Measurements from ENCODE around the gene NAT9. TPM values are rescaled to one million over a fixed set of nuclear protein-coding genes. Genes with fewer than 3 reads are reported as not detected.

The NAT9 gene
- total and polyA plus RNA-seq, 2 of the 4 experiments (the other 2 are of a cell fraction), result 48.9 to 62.0 TPM

DNA sequence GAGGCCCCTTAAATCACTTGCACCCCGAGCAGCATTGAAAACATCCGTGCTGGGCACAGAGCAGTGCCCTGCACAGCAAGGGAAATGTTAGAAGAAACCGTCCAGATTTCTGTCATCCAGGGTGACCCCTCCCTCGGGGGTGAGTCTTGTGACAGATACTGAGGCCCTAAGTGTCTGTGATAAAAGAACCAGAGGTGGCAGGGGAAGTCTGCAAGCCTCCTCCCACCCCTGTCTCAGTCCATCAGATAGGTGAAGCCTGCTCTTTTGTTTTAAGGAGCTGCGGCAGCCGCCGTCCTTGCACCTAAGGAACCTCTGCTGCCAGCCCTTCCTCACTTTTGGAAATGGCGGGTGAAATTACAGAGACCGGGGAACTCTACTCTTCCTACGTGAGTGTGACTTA is 845 bp upstream of the NAT9 start:
- Histone ChIP-seq H4K20me1 (ENCODE audit: insufficient read depth, low read length) (peaks cover 16% of the 10 kb centered on the region), H4K91ac (ENCODE audit: insufficient read depth, low read depth, low read length) (no peak overlapping the region), H2BK120ac (ENCODE audit: low read depth, low read length) (no peak overlapping the region), H3K36me3 (ENCODE audit: control insufficient read depth, insufficient read depth, low read length) (peaks cover 28% of the 10 kb centered on the region), H3K18ac (ENCODE audit: low read depth, low read length) (no peak overlapping the region), H2BK20ac (ENCODE audit: low read depth, low read length) (no peak overlapping the region), H2BK15ac (ENCODE audit: low read depth, low read length) (no peak overlapping the region), H3K4me2 (ENCODE audit: low read depth, low read length) (peak overlapping the region; percentile 97), H4K5ac (ENCODE audit: low read depth, low read length) (no peak overlapping the region), H2AFZ (replicated peaks; ENCODE audit: low read length, poor library complexity) (peak overlapping the region; percentile 96), H4K8ac (ENCODE audit: low read depth in 2 of 2, low read length in 2 of 2) (peak overlapping the region in 1 of 2 experiments; percentile 70; a peak in 2 of 4 replicates), H3K9me1 (ENCODE audit: insufficient read depth, low read length) (no peaks in the 10 kb centered on the region), H3K4me3 (ENCODE audit: insufficient read depth, low read depth, low read length) (peak overlapping the region; percentile 73), H3K4ac (ENCODE audit: low read depth, low read length) (peak overlapping the region; percentile 40; the same call in 1 of the 2 replicates), H3K9me3 (ENCODE audit: control insufficient read depth, insufficient read depth, low read length) (no peaks in the 10 kb centered on the region), H3K56ac (ENCODE audit: extremely low read depth, insufficient read depth, low read length) (no peak overlapping the region; the same call in 1 of the 2 replicates), H3K23ac (ENCODE audit: low read depth, low read length) (0 out of 2 replicates have a peak overlapping the region, but pooled peaks have one; percentile 18), H3K14ac (replicated peaks; ENCODE audit: low read depth, low read length) (peak overlapping the region; percentile 83; the same call in 1 of the 2 replicates), H2BK5ac (ENCODE audit: low read depth, low read length, poor library complexity, severe bottlenecking) (no peak overlapping the region), H3K79me1 (ENCODE audit: low read depth in 1 of 2, low read length in 2 of 2) (peaks cover 33 to 68% of the 10 kb centered on the region in 2 experiments), H3K27me3 (ENCODE audit: control insufficient read depth, insufficient read depth, low read length) (no peaks in the 10 kb centered on the region), H3K27ac (ENCODE audit: insufficient read depth, low read length) (peak overlapping the region; percentile 9; the same call in 1 of the 2 replicates), H3K9ac (ENCODE audit: low read depth, low read length) (peak overlapping the region; percentile 83), H2AK5ac (ENCODE audit: low read depth, low read length) (peak overlapping the region; percentile 83), H3K4me1 (ENCODE audit: control insufficient read depth, insufficient read depth, low read length) (peaks cover 10% of the 10 kb centered on the region), H2AK9ac (replicated peaks; ENCODE audit: low read depth, low read length, poor library complexity) (peak overlapping the region; percentile 93)
- DNase-seq, result no peak
- CTCF ChIA-PET, result interaction anchor here (0.5 to 1.0 kb wide), 3 partner anchors 18 to 84 kb away, joined by 3 read pairs; no protein-coding TSS in a partner anchor
- WGBS, 2 experiments (ENCODE audit: extremely low coverage in 2 of 2, insufficient read length in 1 of 2), result no CpG with 5 or more reads among the region's 10 CpGs
- dilution Hi-C loops (cut with HindIII; ENCODE audit: low sequenced_read_pairs, unreplicated experiment), result no loop called here
- TF ChIP-seq RCOR1 (IDR thresholded peaks at IDR 0.05; ENCODE audit: insufficient replicate concordance, low read length) (no peak), MXI1 (IDR thresholded peaks at IDR 0.05; ENCODE audit: borderline replicate concordance, low read depth, low read length) (no peak), MAZ (IDR thresholded peaks at IDR 0.05; ENCODE audit: borderline replicate concordance, low read depth, low read length) (no peak), CEBPB (IDR thresholded peaks at IDR 0.05; ENCODE audit: low read depth, low read length) (no peak), CHD1 (IDR thresholded peaks at IDR 0.05; ENCODE audit: low read depth, low read length) (no peak), RFX5 (IDR thresholded peaks at IDR 0.05; ENCODE audit: low read depth, low read length) (no peak), FOS (IDR thresholded peaks at IDR 0.05; ENCODE audit: low read depth, low read length) (no peak), MAFK (IDR thresholded peaks at IDR 0.05; ENCODE audit: low read depth, low read length) (no peak), POLR2A (IDR thresholded peaks at IDR 0.05; ENCODE audit: low read depth, low read length) (no peak), RAD21 (IDR thresholded peaks at IDR 0.05; ENCODE audit: low read length) (no peak), BHLHE40 (IDR thresholded peaks at IDR 0.05; ENCODE audit: low read depth, low read length) (no peak)
- TF ChIP-seq, protein P1, sequence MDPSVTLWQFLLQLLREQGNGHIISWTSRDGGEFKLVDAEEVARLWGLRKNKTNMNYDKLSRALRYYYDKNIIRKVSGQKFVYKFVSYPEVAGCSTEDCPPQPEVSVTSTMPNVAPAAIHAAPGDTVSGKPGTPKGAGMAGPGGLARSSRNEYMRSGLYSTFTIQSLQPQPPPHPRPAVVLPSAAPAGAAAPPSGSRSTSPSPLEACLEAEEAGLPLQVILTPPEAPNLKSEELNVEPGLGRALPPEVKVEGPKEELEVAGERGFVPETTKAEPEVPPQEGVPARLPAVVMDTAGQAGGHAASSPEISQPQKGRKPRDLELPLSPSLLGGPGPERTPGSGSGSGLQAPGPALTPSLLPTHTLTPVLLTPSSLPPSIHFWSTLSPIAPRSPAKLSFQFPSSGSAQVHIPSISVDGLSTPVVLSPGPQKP (IDR thresholded peaks at IDR 0.05; ENCODE audit: borderline replicate concordance, low read depth, low read length), result no peak
- TF ChIP-seq, protein P2, sequence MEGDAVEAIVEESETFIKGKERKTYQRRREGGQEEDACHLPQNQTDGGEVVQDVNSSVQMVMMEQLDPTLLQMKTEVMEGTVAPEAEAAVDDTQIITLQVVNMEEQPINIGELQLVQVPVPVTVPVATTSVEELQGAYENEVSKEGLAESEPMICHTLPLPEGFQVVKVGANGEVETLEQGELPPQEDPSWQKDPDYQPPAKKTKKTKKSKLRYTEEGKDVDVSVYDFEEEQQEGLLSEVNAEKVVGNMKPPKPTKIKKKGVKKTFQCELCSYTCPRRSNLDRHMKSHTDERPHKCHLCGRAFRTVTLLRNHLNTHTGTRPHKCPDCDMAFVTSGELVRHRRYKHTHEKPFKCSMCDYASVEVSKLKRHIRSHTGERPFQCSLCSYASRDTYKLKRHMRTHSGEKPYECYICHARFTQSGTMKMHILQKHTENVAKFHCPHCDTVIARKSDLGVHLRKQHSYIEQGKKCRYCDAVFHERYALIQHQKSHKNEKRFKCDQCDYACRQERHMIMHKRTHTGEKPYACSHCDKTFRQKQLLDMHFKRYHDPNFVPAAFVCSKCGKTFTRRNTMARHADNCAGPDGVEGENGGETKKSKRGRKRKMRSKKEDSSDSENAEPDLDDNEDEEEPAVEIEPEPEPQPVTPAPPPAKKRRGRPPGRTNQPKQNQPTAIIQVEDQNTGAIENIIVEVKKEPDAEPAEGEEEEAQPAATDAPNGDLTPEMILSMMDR (conservative IDR thresholded peaks at IDR 0.05; ENCODE audit: low read depth, low read length), result no peak
- TF ChIP-seq, protein P3, sequence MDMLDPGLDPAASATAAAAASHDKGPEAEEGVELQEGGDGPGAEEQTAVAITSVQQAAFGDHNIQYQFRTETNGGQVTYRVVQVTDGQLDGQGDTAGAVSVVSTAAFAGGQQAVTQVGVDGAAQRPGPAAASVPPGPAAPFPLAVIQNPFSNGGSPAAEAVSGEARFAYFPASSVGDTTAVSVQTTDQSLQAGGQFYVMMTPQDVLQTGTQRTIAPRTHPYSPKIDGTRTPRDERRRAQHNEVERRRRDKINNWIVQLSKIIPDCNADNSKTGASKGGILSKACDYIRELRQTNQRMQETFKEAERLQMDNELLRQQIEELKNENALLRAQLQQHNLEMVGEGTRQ (IDR thresholded peaks at IDR 0.05; ENCODE audit: low read depth, low read length), result no peak
- no TSS peak for BruUV-seq (replicated peaks)
- intact Hi-C loops (cut with micrococcal nuclease), result loop anchor here (1.0 kb wide), 1 partner anchor 33 kb away; no protein-coding TSS in a partner anchor
- in situ Hi-C loops (cut with MboI; ENCODE audit: low sequenced_read_pairs), result no loop called here
- POLR2A ChIA-PET (ENCODE audit: unreplicated experiment), result no interaction called here
- no peak for ATAC-seq (ENCODE audit: low read depth)

All from IMR-90 (cell line).